GM19438 (cell line): ENCODE data around the gene PDE4D.

Source experiments
- ATAC-seq: cut with Tn5 transposase; IDR thresholded peaks from one replicate; pipeline ENCODE4 v1.9.1; 2021; ENCODE audit warnings: low read depth; ENCODE audit not compliant: unreplicated experiment

PDE4D gene

DNA sequence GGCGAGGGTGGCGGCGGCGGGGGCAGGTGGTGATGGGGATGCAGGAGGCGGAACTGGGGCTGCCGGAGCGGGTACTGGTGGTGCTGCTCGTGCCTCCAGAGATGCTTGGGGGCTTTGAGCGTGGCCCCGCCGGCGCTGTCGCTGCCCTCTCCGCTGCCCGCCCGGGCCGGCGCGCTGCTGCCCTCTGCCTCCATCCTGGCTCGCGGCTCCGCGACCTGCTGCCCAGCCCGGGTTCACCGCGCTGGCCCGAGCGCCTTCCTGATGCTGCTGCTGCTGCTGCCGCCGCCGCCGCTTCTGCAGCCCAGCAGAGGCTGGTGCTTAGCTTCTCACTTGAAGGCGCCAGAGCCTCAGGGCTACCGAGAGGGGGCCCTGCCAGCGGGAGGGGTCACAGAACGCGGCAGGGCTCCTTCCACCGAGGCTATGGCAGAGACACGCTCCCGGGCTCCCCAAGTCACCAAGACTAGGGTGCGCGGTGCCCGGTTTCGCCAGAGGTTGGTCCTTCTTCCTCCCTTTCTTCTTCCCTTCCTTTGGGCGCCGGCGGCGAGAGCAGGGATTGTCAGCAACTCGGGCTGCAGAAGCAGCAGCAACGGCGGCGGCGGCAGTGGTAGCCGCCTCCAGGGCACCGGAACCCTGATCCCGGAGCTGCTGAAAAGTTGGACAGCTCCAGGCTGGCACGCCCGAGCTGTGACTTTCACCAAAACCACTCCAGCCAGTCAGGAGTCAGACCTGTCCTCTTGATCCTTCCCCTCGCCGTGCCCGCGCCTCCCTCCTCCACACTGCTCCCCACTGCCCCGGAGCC, at the start of gene PDE4D:
TSS of gene PDE4D (minus strand) at position 298 of the 799 bp plus-strand sequence.
- ATAC-seq, result no peak

DNA sequence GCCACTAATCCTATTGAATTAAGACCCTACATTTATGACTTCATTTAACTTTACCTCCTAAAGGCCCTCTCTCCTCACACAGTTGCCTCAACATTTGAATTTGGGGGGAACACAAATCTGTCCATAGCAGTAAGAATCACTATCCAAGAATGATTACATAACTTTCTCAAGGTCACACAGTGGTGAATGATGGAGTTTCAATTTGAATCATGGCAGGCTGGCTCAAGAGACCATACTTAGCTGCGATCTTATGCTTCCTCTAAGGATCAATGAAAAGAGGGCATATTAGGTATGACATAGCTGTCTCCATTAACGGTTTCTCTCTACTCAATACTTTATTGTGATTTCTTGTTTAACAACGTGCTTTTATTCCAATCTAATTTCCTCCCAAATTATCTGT, 44.1 kb upstream of the PDE4D start:
- ATAC-seq, result no peak

DNA sequence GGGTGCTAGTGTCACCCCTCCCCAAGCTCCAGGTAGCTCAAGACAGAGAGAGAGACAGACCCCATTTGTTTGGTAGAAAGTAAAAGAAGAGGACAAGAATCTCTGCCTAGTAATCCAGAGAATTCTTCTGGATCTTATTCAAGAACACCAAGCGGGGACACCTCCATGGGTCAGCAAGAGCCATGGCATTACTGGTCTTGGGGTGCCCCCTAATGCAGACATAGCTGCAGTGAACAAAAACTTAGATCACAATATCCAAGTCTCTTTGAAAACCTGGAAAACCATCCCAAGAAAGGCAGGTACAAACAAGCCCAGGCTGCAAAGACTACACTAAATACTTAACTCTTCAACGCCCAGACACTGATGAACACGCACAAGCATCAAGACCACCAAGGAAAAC, 29.9 kb upstream of the PDE4D start:
- ATAC-seq, result no peak

DNA sequence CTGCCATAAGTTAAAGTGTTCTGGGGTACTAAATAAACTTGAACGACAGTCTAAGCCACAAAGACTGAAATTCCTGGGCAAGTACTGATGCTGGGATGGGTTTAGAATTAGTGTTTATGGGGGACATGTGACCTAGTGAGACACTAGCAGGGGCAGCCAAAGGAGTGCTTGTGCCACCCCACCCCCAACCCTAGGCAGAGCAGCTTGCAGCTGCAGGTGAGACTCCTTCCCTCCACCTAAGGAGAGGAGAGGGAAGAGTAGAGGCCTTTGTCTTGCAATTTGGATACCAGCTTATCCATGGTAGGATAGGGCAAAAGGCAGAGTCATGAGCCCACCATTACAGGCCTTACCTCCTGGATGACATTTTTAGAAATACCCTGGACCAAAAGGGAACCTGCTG, 28.7 kb upstream of the PDE4D start:
- no peak for ATAC-seq

DNA sequence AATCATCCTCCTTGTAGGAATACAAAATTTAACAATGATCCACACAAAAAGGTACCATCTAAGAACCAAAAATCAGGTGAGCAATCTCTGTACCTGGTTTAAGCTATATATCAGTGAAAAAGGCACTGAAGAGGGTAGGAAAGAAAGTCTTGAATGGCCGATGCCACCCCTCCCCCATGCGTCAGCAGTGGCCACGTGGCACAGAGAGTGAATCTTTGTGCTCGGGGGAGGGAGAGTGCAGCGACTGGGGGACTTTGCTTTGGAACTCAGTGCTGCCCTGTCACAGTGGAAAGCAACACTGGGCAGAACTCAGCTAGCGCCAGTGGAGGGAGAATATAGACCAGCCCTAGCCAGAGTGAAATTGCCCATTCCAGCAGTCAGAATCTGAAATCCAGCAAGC, 28.3 kb upstream of the PDE4D start:
- no peak for ATAC-seq

DNA sequence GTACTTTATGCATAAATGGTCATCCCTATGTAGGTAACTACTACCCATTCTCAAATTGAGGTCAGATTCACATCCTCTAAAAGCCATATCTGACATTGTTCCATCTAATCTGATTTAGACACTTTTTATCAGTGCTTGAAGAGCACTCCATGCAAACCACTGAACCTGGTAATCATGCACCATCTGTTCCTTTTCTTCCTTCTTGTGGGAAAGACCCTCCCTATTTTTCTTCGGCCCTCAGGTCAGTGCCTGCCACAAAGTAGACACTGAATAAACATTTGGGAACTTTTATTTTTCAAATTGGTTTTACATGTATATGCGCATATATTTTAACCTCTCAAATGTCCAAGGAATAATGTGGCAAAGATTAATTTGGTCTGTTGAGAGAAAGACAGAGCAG, 26.0 kb upstream of the PDE4D start:
- ATAC-seq, result no peak

DNA sequence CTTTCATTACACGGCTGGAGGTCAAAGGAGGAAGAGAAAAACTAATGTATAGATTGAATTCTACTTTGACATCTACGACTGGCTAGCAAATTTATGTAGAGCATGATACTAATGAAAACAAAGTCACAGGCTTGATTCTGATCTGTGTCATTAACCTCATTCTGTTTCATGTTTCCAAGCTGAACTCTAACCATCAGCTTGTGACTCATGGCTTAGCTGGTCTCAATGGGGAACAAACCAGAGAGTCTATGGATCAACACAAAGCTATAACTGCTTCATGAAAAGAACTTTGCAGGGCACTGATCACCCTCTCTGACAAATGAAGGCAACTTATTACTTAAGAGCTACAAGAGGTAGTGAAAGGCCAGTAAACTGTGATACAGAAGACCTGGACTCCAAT, 23.6 kb upstream of the PDE4D start:
- no peak for ATAC-seq

DNA sequence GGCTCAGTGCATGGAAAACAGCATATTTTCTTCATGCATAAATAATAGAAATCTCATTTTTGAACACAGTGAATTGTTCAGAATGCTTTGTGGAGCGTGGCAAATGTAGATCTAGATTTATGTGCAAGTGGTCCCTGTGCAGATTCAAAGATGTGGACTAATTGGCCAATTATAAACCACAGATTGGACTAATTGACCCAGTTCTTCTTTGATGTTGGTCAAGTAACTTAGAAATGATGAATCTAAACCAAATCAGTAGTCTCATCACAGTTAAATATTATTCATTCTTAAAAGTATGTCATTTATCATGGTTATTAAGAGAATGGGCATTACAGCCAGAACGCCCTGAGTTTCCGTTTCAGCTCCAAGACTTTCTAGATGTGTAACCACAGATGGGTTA, 11.7 kb upstream of the PDE4D start:
- no peak for ATAC-seq

DNA sequence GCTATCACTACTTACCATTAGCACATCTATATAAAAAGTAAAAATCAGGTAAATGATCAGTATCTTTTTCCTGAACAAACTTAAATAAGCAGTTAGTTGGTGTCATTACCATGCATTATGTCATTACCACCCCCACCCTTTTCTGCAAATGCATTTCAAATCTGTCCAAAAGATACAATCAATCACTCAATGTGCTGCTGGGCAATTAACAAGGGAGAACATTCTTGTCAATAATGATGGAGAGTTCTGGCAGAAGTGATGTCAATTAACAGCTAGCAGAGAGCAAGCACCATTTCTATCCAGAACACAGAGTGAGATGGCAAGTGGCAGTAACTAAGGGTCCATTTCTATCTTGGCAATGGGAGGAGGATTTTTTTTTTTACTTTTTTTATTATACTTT, 3.5 kb upstream of the PDE4D start:
- no peak for ATAC-seq

DNA sequence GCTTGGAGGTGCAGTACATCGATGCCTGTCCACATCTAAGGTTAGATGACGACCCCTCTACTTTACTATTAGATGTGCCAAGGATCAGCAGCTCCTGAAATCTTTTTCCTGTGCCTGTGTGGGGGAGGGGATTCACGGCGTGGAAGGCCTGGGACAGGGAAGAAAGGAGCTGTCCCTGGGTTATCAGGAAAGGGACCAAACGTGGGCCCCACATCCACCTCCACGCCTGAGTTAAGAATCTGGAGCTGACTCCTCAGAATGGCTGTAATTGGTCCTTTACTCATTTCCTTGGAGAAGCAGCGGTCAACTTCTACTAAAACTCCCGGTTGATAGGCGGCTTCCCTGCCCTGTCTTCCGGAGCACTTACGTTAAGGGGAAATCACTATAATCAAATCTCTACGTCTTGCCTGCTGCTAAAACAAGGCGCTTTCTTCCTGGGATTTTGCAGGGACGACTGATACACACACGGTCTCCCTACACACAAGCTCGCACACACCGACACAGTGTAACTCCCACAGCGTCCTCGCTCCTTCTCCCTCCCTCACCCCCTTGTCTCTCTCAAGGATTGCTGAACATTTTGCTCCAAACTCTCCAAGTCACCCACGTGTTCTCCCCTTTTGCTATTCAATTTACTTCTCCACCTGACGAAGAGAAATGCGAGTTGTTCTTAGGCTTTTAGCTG, 1.4 kb downstream of the PDE4D start:
- ATAC-seq, result no peak

DNA sequence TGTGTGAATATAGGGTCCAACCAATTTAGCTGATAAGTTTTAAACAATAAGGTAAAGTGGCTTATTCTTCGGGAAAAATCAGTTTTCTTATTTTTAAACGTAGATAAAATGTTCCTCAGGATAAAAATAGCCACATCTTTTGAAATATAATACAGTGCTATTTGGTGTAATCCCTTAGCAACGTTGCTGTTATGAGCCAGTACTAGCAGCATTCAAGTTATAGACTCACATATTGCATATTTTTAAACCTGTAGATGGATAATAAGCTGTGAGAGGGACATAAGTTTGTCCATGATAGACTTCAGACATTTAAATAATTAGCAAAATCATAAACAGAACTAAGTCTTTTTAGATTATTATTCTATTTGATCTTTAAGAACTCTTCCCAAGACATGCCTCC, 6.3 kb downstream of the PDE4D start:
- ATAC-seq, result no peak

DNA sequence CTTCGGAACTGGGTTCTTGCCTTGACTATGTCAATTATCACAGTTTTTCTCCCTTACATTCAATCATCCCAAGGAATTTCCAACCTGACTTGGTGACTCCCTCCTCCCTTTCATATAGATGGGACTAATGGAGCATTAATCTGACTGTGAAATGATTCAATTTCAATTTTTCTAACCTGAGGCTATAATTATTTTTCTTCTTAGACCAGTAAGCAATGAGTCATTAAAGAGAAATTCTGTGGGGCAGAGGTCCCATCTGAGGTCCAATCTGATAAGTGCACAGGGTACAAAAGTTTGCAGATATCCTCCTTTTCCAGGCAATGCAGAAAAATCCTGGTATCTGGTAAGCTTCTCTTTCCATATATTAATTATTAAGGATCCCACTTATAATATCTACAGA, 18.9 kb downstream of the PDE4D start:
- ATAC-seq, result no peak

DNA sequence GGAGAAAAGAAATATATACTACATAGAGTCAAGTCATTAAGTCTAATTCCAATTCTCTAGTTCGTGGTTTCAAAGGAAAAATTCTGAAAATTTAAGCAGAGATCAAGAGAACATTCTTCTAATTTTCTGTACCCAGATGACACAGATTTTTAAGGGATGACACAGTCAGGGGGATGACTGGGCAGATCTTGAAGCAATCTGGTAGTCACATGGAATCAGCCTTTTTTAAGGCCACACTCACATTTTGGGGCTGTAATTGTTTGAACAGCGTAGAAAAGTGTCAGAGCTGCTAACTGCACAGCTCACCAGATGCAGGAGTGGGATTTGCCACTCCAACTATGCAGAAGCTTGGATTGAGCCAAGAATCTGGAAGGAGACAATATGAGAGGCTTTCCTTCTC, 20.4 kb downstream of the PDE4D start:
- no peak for ATAC-seq

DNA sequence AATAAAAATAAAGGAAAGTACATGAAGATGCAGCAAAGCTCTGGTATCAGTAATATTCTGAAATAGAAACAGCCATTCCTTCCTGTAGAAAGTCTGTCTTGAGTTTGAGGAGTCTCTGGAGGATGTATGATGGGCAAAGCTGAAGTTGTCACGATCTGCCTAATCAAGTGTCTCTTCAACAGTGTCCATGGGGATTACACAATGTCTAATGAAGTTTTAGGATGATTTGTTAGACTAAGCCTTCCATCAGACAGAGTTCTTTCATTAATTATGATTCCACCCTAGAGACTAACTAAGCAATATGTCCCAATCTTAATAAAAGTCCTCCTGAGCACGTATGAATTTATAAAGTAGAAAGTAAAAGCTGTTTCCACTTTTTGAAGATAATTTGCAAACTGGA, 26.9 kb downstream of the PDE4D start:
- no peak for ATAC-seq

DNA sequence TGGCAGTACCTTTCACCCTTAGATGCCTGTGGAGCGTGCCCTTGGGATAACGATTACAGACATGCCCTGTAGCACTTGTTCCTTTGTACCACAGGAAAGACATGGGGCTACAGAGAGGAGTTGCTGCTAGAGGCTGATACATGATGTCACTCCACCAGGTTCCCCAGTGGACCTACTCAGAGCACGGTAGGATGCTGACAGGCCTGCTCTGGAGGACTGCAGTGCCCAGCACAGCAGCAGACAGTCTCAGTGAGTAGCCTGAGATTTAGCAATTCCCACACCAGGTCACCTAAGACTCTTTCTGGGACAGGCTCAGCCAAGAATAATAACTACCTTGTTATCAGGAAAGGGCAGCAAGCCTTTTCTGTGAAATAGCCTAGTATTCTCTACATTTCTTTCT, 28.8 kb downstream of the PDE4D start:
- ATAC-seq, result no peak

DNA sequence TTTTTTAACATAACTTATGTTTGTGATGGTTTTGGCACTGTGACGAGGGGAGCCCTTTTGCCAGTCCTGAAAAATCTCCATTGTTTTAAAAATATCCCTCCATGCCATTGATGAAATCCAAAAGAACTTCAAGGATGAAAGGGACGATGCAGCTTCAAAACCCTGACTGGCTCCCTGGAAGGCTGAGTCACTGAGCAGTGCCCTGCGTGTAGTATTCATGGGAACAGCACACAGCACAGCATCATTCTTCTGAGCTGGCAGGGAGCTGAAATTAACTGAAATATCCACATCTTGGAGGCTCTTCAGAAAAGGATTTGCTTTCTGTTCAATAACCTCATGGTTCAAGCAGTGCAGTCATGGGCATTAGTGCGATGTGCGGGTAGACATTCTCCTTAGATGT, 29.7 kb downstream of the PDE4D start:
- no peak for ATAC-seq

DNA sequence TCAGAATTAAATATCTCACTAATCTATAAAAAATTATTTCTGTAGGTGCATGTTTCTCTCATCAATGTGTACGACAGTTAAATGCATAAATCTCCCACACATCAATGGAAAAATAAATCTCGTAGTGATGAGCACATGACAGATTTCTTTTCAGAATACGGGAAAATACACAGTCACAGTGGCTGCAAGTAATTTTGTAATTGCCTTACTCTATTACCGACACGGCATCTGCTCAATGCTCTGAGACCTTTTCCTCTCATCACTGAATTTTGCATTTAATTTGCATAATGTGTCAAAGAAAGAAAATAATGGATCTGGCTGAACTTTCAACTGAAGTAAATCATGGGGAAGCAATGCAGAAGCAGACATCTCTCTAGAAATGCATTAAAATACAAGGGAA, 37.2 kb downstream of the PDE4D start:
- no peak for ATAC-seq

DNA sequence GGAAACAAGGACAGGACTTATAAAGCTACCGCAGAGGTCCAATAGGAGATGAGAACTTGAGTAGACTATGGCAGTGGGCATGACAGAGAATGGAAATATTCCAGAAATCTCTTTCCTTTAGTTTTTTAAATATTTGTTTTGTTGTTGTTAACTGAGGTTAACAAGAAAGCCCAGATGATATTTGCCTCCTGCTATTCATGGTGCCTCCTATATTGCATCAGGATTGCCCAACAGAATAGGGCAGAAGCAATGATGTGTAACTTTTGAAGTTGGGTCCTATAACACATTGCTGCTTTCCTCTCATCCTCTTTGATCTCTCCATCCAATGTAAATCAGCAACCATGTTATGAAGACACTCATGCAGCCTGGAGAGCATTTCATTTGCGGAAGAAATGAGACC, 42.8 kb downstream of the PDE4D start:
- ATAC-seq, result no peak

DNA sequence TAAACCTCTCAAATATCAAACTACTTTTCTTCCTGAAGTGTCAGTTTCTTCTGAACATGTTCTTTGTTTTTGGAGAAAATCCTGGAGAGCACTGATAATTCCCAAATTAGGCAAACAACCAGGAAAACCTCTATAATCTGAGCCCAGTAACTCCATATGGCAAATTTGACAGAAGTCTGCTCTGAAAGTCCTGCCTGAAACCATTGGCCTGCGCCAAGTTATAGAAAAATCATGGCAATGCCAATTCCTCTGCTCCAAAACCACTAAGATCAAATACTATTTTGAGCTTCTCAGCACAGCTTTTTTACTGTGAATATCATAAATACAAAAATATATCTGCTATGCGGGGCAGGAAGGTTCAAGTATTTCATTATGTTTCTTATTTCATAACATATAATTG, 45.9 kb downstream of the PDE4D start:
- ATAC-seq, result no peak

DNA sequence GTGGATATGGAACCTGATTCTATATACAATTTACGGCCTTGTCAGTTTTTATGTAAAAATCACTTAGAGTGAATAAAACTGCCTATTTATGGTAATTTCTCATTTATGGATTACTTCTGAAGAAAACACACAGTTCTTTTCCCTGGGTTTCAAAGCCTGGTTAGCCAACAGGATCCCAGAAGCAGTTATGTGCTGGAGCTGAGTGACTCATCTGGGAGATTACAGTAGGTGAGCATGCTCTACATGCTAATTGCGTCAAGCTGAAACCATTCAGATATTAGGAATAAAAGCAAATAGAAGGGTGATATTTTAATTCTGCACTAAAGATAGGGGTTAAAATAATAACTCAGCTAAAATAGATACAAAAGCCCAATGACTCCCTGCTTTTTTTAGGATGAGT, 47.8 kb downstream of the PDE4D start:
- ATAC-seq, result no peak

DNA sequence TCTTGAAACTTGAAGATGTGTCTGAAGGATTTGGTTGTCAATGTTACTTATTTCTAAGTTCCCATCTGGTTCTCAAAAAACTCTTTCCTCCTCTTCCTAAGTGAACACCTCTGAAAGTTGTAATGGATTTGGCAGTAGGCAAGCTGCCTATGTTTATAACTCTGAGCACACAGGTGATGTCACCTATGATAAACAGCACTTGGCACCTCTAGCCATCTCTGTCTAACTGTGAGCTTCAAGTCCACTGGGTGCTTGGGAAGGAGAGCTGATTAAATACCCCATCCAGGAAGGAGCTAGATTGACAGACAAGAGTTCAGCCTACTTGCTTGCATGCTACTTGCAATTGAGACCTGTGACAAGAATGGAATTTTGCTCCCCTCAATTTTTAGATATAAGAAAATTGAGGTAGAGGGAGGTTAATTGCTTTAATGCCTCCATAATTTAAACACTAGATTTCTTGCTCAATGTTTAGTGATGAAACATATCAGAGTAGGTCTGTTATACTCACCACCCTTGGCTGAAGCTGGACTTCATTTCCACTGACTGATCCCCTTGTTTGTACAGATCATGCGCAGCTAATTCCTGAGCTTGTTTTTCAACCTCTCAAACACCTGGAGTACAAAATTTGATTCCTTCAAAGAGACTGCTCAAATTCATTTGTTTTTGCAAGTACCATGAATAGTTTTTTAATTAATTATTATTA, 49.9 kb downstream of the PDE4D start:
- ATAC-seq, result no peak

DNA sequence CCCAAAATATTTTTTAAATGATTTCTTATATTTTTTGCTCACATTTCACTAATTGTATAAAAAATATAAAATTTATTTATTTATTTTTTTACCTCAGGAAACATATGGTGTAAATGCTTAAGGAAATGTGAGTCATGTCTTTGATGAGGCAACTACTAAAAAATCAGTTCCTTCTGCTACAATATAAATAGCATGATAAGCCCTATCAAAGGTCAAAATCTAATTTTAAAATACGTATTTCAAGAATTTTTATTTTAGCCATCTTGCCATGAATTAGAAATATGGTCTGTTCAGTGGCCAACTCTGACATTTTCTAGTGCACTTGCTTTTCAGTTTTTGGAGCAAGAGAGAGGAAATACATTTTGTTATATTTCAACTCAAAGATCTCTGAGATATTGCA, 50.5 kb downstream of the PDE4D start:
- ATAC-seq, result no peak
